OCI-LY1 (cell line): ENCODE measurements around the gene COL25A1.

Source experiments
- CTCF ChIP-seq: fragments of 200-600 bp; sonication (generic), shearing (Covaris generic); IDR thresholded peaks from 2 replicates; pipeline ENCODE4 v1.5.1; 2017; ENCODE audit warnings: mild to moderate bottlenecking, antibody characterized with exemption, low read length, moderate library complexity, mixed read lengths
- EZH2 ChIP-seq: fragments of 200-600 bp; sonication (generic), shearing (Covaris generic); IDR thresholded peaks from 2 replicates; pipeline ENCODE4 v1.8.0; 2017; ENCODE audit warnings: borderline replicate concordance, mixed run types, mild to moderate bottlenecking, antibody characterized with exemption, low read length, moderate library complexity, mixed read lengths

GRCh38 chr4:108943976-108944591, 358.4 kb downstream of the COL25A1 start:
- TF ChIP-seq CTCF (no peak), EZH2 (no peak)
